Activated CD4-positive, alpha-beta T cell treated with anti-CD3 and anti-CD28 coated beads, Interleukin-2, amount 50 U/mL, for 1 hour (primary cell): Measurements from ENCODE around the gene MYO7A.

Experiments used
- DNase-seq: peaks from one replicate; pipeline ENCODE4 v3.0.0-alpha.2; 2020

MYO7A gene

DNA sequence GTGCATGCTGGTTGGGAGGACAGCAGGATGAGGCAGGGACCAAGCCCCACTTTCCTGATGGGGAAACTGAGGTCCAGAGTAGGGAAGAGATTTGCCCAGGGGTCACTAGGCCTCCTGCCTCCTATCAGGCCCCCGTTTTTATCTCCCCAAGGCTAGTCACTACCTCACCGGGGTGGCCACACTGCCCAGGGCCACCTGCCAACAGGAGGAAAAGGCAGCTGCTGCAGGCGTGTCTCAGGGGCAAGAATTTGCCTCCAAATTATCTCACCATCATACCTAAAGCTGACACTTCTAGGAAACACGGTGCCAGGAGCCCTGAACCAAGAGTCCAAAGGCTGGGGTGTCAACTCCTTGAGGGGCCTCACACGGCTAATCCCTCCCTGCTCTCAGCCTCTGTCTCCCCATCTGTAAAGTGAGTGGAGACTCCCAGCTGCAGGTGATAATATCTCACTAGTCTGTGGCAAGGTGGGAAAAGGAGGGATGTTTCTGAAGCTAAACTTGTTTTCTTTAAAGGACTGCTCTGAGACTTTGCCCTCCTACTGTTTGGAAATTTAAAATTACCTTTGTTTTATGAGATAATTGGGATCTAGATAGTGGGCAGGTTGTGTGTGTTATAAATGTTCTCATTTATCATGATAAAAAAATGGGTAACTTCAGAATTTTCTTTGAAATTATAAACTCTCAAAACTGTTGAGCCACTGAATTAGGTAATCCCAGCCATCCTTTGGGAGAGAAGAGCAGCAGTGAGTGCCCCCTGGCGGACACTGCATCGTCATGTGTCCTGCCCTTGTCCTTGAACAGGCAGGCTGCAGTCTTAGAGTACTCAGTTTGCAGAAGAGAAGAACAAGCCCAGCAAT lies 60.0 kb downstream of the MYO7A start:
- peak; percentile 62 for DNase-seq

GRCh38 chr11:77188633-77189491 lies 60.8 kb downstream of the MYO7A start:
- DNase-seq, result no peak

DNA sequence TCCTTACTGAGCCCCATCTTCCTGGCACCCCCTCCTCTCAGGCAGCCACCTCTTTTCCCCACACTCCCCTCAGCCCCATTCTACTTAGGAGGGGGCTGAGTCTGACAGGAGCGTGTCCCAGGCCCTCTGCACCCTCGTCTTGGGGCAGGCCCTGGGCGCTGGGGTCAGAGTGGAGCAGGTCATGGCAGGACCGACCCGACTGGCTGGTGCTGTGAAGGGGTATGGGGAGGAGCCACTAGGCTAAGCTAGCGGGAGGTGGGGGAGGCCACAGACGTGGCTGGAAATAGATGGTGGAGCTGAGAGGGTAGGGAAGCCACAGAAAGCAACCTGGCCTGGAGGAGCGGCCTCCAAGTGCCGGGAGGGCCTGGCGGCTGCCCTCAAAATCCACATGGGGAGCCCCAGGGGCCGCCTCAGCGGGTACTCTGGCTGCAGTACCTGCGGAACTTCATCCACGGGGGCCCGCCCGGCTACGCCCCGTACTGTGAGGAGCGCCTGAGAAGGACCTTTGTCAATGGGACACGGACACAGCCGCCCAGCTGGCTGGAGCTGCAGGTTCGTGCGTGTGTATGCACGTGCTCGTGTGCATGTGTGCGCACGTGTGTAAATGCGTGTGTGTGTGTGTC lies 61.7 kb downstream of the MYO7A start:
- no peak for DNase-seq

- no peak for DNase-seq
Observed at GRCh38 chr11:77190331-77191075, 62.5 kb downstream of the MYO7A start.

DNA sequence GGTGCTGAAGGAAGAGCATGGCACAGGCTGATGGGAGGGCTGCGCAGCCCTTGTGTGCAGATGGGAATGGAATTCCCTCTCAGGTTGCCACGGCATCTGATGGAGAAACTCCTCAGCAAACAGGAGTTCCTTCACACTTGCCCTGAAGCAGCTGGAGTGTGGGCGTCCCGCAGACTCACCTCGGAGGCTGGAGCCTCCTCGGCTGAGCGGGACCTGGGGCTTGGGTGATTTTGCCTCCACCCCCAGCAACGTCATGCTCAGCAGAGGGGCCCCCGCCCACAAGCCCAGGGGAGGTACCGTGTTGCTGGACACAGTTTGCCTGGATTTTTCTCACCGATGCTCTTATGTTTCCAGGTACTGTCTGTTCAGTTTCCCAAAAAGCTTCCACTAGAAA lies 63.4 kb downstream of the MYO7A start:
- DNase-seq, result no peak

- DNase-seq, result peak; percentile 39
Observed at GRCh38 chr11:77191823-77192495, 63.9 kb downstream of the MYO7A start.

DNA sequence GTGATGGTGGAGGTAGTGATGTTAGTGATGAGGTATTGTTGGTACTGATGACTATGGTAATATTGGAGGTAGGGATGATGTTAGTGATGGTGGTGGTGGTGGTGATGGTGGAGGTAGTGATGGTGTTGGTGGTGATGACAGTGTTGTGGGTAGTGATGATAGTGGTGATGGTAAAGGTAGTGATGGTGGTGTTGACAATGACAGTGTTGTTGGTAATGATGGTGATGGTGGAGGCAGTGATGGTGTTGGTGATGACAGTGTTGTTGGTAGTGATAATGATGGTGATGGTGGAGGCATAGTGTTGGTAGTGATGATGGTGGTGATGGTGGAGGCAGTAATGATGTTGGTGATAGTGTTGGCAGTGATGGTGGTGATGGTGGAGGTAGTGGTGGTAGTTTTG lies 65.1 kb downstream of the MYO7A start:
- no peak for DNase-seq

- no peak for DNase-seq
Observed at GRCh38 chr11:77193911-77194830, 66.1 kb downstream of the MYO7A start.

GRCh38 chr11:77195071-77195755 lies 67.2 kb downstream of the MYO7A start:
- DNase-seq, result no peak

GRCh38 chr11:77196961-77197360 lies 68.9 kb downstream of the MYO7A start:
- DNase-seq, result no peak

DNA sequence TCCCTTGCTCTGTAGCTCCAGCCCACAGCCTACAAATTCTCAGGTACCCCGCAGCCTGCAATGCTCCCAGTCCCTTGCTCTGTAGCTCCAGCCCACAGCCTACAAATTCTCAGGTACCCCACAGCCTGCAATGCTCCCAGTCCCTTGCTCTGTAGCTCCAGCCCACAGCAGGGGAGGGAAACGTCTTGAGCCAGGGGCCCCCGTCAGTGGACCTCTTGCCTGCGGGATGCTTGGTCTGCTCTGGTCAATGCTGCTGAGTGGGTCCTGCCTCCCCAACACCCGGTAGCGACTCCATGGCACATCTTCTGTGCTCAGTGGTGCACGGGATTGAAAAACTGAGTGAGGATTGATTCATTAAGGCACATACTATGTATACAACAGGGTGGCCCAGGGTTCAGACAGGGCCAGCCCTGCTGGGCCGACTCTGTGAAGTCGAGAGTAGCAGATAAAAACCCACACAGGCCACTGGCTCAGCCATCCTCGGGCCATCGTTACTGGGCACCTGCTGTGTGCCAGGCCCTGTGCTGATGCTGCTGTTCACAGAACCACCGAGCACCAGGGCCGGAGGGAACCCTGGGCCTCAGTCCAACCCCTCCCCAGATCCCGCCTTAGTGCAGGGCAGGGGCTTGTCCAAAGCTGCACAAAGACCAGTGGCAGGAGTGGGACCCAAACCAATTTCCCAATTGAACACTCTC lies 69.7 kb downstream of the MYO7A start:
- no peak for DNase-seq

- no peak for DNase-seq
Observed at GRCh38 chr11:77198440-77198849, 70.4 kb downstream of the MYO7A start.

DNA sequence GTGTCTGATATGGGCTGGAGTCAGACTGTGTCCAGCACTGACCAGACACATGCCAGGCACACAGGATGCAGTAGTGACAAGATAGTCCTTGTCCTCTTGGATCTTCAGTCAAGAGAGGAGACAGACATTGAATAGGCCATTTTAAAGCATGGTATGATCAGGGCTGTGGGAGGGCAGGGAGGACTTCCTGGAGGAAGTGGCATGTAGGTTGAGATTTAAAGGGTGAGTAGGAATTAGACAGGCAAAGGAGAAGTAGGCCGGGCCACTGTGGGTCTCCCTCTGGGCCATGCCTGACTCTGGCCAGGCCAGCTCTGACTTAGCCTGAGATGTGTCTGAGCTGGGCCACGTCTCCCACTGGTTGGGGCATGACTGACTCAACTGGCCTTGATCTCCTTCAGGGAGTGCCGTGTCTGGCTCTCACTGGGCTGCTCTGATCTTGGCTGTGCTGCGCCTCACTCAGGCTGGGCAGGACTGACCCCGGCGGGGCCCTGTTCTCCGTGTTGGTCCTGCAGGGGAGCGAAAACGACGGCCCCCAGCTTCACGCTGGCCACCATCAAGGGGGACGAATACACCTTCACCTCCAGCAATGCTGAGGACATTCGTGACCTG lies 71.2 kb downstream of the MYO7A start:
- no peak for DNase-seq

- no peak for DNase-seq
Observed at GRCh38 chr11:77200351-77201268, 72.6 kb downstream of the MYO7A start.

- no peak for DNase-seq
Observed at GRCh38 chr11:77201370-77201769, 73.3 kb downstream of the MYO7A start.

- DNase-seq, result no peak
Observed at GRCh38 chr11:77201991-77202841, 74.2 kb downstream of the MYO7A start.
